ENCODE results near the gene PPEF1.

DNA sequence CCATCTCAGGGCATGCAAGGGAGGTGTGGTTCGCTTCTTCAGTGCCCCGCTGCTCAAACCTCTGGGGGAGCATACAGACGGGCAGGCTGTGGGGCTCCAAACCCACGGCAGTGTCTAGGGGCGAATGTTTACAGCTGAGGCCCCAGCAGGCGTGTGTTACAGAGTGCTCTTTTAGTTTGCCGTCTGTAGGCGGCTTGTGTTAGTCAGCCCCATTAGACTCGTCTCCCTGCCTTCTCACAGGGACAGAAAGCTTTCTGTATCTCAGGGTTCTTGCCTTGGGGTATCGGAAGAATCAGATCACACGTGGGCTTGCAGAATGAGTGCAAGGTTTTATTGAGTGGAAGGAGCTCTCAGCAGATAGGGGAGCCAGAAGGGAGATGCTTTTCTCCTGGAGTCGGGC lies 46.2 kb upstream of the PPEF1 start:
- TF ChIP-seq, protein P1, sequence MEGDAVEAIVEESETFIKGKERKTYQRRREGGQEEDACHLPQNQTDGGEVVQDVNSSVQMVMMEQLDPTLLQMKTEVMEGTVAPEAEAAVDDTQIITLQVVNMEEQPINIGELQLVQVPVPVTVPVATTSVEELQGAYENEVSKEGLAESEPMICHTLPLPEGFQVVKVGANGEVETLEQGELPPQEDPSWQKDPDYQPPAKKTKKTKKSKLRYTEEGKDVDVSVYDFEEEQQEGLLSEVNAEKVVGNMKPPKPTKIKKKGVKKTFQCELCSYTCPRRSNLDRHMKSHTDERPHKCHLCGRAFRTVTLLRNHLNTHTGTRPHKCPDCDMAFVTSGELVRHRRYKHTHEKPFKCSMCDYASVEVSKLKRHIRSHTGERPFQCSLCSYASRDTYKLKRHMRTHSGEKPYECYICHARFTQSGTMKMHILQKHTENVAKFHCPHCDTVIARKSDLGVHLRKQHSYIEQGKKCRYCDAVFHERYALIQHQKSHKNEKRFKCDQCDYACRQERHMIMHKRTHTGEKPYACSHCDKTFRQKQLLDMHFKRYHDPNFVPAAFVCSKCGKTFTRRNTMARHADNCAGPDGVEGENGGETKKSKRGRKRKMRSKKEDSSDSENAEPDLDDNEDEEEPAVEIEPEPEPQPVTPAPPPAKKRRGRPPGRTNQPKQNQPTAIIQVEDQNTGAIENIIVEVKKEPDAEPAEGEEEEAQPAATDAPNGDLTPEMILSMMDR (IDR thresholded peaks at IDR 0.05), result no peak
- TF ChIP-seq POLR2A (IDR thresholded peaks at IDR 0.05), result no peak

Measured in ovary (tissue), 3 donors.